GM23338 (cell line): ENCODE results near the gene UCN3. TPM values are rescaled to one million over a fixed set of nuclear protein-coding genes. Genes with fewer than 3 reads are reported as not detected.

Experiments used
- ATAC-seq: fragments of 200-7000 bp; cut with Tn5 transposase; 3 replicates; pipeline ENCODE4 v1.9.1; 2020
- DNase-seq: peaks from one replicate; pipeline ENCODE4 v3.0.0-alpha.2; 2015; ENCODE audit warnings: low spot score
- H2AFZ ChIP-seq: fragments of 200-600 bp; sonication (generic); 2 replicates; pipeline ENCODE4 v1.8.0; 2016; ENCODE audit warnings: antibody characterized with exemption, mild to moderate bottlenecking, moderate library complexity
- H3F3A ChIP-seq: fragments of 200-600 bp; sonication (generic); replicated peaks from 2 replicates; pipeline ENCODE4 v1.8.0; 2017; ENCODE audit warnings: antibody characterized with exemption, mixed run types, low read depth
- H3K27ac ChIP-seq: fragments of 200-600 bp; sonication (generic); 2 replicates; pipeline ENCODE4 v1.6.1; 2016; ENCODE audit warnings: low read depth
- H3K27me3 ChIP-seq: fragments of 200-600 bp; sonication (generic); 2 replicates; pipeline ENCODE4 v1.8.0; 2016; ENCODE audit warnings: mild to moderate bottlenecking, mixed run types, moderate library complexity; ENCODE audit not compliant: insufficient read depth
- H3K36me3 ChIP-seq: fragments of 200-600 bp; sonication (generic); 2 replicates; pipeline ENCODE4 v1.8.0; 2016; ENCODE audit warnings: mild to moderate bottlenecking; ENCODE audit not compliant: insufficient read depth
- H3K4me1 ChIP-seq: fragments of 200-600 bp; sonication (generic); 2 replicates; pipeline ENCODE4 v1.8.0; 2016; ENCODE audit warnings: mild to moderate bottlenecking, moderate library complexity; ENCODE audit not compliant: insufficient read depth
- H3K4me2 ChIP-seq: fragments of 200-600 bp; sonication (generic); 2 replicates; pipeline ENCODE4 v1.7.1; 2017; ENCODE audit warnings: mixed run types
- H3K4me3 ChIP-seq: fragments of 200-600 bp; sonication (generic); 2 replicates; pipeline ENCODE4 v1.6.1; 2016; ENCODE audit warnings: mixed run types
- H3K79me2 ChIP-seq: fragments of 200-600 bp; sonication (generic); replicated peaks from 2 replicates; pipeline ENCODE4 v1.8.0; 2017; ENCODE audit warnings: mild to moderate bottlenecking; ENCODE audit not compliant: insufficient read depth
- H3K9me2 ChIP-seq: fragments of 200-600 bp; sonication (generic); 2 replicates; pipeline ENCODE4 v1.8.0; 2017; ENCODE audit not compliant: insufficient read depth
- H4K20me1 ChIP-seq: fragments of 200-600 bp; sonication (generic); replicated peaks from 2 replicates; pipeline ENCODE4 v1.8.0; 2017; ENCODE audit warnings: mild to moderate bottlenecking; ENCODE audit not compliant: insufficient read depth
- H3K27ac Mint-ChIP-seq: 2 replicates; pipeline ENCODE4 v1.8.0; 2020; ENCODE audit warnings: inconsistent platforms, mild to moderate bottlenecking, moderate library complexity, mixed read lengths
- H3K27me3 Mint-ChIP-seq: 3 replicates; pipeline ENCODE4 v1.8.0; 2022; ENCODE audit warnings: low read depth, mild to moderate bottlenecking, moderate library complexity, mixed read lengths, inconsistent platforms; ENCODE audit not compliant: insufficient read depth, poor library complexity
- H3K36me3 Mint-ChIP-seq: 3 replicates; pipeline ENCODE4 v1.8.0; 2021; ENCODE audit warnings: low read depth, mild to moderate bottlenecking, inconsistent platforms, moderate library complexity, mixed read lengths
- H3K4me1 Mint-ChIP-seq: 3 replicates; pipeline ENCODE4 v1.8.0; 2020; ENCODE audit warnings: mild to moderate bottlenecking, inconsistent platforms, mixed read lengths
- H3K4me3 Mint-ChIP-seq: 3 replicates; pipeline ENCODE4 v1.8.0; 2021; ENCODE audit warnings: moderate library complexity, mild to moderate bottlenecking, inconsistent platforms, mixed read lengths
- H3K9me3 Mint-ChIP-seq: 3 replicates; pipeline ENCODE4 v1.8.0; 2020; ENCODE audit warnings: moderate library complexity, mild to moderate bottlenecking, inconsistent platforms, mixed read lengths
- CREB1 ChIP-seq: fragments of 250-450 bp; sonication (Bioruptor Pico); IDR thresholded peaks from 2 replicates; pipeline ENCODE4 v1.5.0; 2020; ENCODE audit warnings: low read depth, mild to moderate bottlenecking, moderate library complexity
- EZH2phosphoT487 ChIP-seq: fragments of 200-600 bp; sonication (generic); IDR thresholded peaks from one replicate; pipeline ENCODE4 v1.8.1; 2018; ENCODE audit warnings: antibody characterized with exemption; ENCODE audit not compliant: unreplicated experiment
- NANOG ChIP-seq: IDR thresholded peaks from 2 replicates; pipeline ENCODE4 v1.6.1; 2016; ENCODE audit warnings: antibody characterized with exemption, borderline replicate concordance
- POLR2AphosphoS5 ChIP-seq: IDR thresholded peaks from 2 replicates; pipeline ENCODE4 v1.6.1; 2016; ENCODE audit warnings: antibody characterized with exemption, low read depth
- STAT1 ChIP-seq: IDR thresholded peaks from one replicate; pipeline ENCODE4 v1.6.1; 2016; ENCODE audit warnings: antibody characterized with exemption; ENCODE audit not compliant: unreplicated experiment
- ZNF114 ChIP-seq: fragments of 250-450 bp; sonication (Bioruptor Pico); IDR thresholded peaks from 2 replicates; pipeline ENCODE4 v1.5.0; 2020; ENCODE audit warnings: mild to moderate bottlenecking, moderate library complexity
- ZNF331 ChIP-seq: fragments of 250-450 bp; sonication (Bioruptor Pico); IDR thresholded peaks from 2 replicates; pipeline ENCODE4 v1.5.0; 2020; ENCODE audit warnings: low read depth, mild to moderate bottlenecking, moderate library complexity
- polyA plus RNA-seq: library from polyadenylated mRNA; unstranded; fragments of >200 nt; fragmentation: Nextera tagmentation; extraction: Ambion mirVana; gene quantifications from 2 replicates; pipeline ENCODE4 v1.2.1, GENCODE V29; 2016
- total RNA-seq: library from RNA; depleted of rRNA; stranded (reverse); fragments of >200 nt; shearing (Covaris generic); gene quantifications from 2 replicates; pipeline ENCODE4 v1.2.3, GENCODE V29; 2014
- TF ChIP-seq, protein P1 (sequence below): IDR thresholded peaks from 2 replicates; pipeline ENCODE4 v1.6.1; 2016; ENCODE audit warnings: antibody characterized with exemption
- TF ChIP-seq, protein P2 (sequence below): IDR thresholded peaks from one replicate; pipeline ENCODE4 v1.6.1; 2018; ENCODE audit warnings: antibody characterized with exemption; ENCODE audit not compliant: unreplicated experiment
- TF ChIP-seq, protein P3 (sequence below), 2 experiments: fragments of 200-600 bp in 1 of 2; sonication (generic) in 1 of 2; conservative IDR thresholded peaks; 2 replicates each; pipeline versions ENCODE4 v1.5.1 to v1.6.1; 2016 to 2017; ENCODE audit warnings: antibody characterized with exemption in 2 of 2, low read depth in 2 of 2, mild to moderate bottlenecking in 2 of 2, moderate library complexity in 1 of 2

UCN3 gene
- total and polyA plus RNA-seq, 2 experiments from 2014 or later, result not detected

DNA sequence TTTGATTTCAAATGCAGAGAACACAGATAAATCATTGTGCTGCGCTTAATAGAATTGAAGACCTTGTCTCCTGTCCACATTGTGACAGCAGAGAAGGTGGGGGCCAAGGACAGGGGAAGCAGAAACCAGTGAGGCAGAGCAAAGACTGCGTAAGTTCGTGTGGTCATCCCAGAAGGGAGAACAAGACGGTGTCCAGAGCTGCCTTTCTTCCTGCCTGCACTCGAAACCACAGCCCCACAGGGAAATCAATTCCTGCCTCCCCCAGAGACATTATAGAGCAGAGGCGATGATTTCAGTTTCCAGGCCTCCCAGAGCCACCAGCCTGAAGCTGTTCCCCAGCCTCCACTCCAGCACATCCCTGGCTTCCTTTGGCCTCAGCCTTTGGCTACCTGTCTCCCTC lies 39.7 kb upstream of the UCN3 start:
- ATAC-seq (no peak), DNase-seq (no peak)
- no peaks in the 10 kb centered on the region; the same call in 2 of the 3 replicates for H3K4me1 Mint-ChIP-seq
- Histone ChIP-seq H3K9me2 (0 out of 2 replicates have a peak, but pooled peaks cover 7% of the 10 kb centered on the region), H3K79me2 (no peaks in the 10 kb centered on the region), H3K27ac (no peak overlapping the region), H2AFZ (no peak overlapping the region), H3K4me1 (no peaks in the 10 kb centered on the region), H3K27me3 (no peaks in the 10 kb centered on the region), H3K36me3 (no peaks in the 10 kb centered on the region), H4K20me1 (no peaks in the 10 kb centered on the region), H3K4me3 (no peak overlapping the region), H3K4me2 (no peak overlapping the region), H3F3A (no peaks in the 10 kb centered on the region)
- H3K36me3 Mint-ChIP-seq, result no peaks in the 10 kb centered on the region; the same call in 2 of the 3 replicates
- peaks cover 16% of the 10 kb centered on the region; the same call in 2 of the 3 replicates for H3K9me3 Mint-ChIP-seq
- no peak overlapping the region for H3K4me3 Mint-ChIP-seq
- H3K27ac Mint-ChIP-seq, result no peak overlapping the region
- H3K27me3 Mint-ChIP-seq, result peaks cover 3% of the 10 kb centered on the region
- TF ChIP-seq, protein P1, sequence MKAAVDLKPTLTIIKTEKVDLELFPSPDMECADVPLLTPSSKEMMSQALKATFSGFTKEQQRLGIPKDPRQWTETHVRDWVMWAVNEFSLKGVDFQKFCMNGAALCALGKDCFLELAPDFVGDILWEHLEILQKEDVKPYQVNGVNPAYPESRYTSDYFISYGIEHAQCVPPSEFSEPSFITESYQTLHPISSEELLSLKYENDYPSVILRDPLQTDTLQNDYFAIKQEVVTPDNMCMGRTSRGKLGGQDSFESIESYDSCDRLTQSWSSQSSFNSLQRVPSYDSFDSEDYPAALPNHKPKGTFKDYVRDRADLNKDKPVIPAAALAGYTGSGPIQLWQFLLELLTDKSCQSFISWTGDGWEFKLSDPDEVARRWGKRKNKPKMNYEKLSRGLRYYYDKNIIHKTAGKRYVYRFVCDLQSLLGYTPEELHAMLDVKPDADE, result no peak
- TF ChIP-seq STAT1, result no peak
- TF ChIP-seq ZNF331 (CRISPR knock-in tag), result no peak
- no peak for TF ChIP-seq CREB1 (CRISPR knock-in tag)
- no peak for TF ChIP-seq POLR2AphosphoS5
- no peak for TF ChIP-seq ZNF114 (CRISPR knock-in tag)
- no peak for TF ChIP-seq NANOG
- TF ChIP-seq EZH2phosphoT487, result no peak
- TF ChIP-seq, protein P2, sequence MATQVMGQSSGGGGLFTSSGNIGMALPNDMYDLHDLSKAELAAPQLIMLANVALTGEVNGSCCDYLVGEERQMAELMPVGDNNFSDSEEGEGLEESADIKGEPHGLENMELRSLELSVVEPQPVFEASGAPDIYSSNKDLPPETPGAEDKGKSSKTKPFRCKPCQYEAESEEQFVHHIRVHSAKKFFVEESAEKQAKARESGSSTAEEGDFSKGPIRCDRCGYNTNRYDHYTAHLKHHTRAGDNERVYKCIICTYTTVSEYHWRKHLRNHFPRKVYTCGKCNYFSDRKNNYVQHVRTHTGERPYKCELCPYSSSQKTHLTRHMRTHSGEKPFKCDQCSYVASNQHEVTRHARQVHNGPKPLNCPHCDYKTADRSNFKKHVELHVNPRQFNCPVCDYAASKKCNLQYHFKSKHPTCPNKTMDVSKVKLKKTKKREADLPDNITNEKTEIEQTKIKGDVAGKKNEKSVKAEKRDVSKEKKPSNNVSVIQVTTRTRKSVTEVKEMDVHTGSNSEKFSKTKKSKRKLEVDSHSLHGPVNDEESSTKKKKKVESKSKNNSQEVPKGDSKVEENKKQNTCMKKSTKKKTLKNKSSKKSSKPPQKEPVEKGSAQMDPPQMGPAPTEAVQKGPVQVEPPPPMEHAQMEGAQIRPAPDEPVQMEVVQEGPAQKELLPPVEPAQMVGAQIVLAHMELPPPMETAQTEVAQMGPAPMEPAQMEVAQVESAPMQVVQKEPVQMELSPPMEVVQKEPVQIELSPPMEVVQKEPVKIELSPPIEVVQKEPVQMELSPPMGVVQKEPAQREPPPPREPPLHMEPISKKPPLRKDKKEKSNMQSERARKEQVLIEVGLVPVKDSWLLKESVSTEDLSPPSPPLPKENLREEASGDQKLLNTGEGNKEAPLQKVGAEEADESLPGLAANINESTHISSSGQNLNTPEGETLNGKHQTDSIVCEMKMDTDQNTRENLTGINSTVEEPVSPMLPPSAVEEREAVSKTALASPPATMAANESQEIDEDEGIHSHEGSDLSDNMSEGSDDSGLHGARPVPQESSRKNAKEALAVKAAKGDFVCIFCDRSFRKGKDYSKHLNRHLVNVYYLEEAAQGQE, result no peak
- TF ChIP-seq, protein P3, sequence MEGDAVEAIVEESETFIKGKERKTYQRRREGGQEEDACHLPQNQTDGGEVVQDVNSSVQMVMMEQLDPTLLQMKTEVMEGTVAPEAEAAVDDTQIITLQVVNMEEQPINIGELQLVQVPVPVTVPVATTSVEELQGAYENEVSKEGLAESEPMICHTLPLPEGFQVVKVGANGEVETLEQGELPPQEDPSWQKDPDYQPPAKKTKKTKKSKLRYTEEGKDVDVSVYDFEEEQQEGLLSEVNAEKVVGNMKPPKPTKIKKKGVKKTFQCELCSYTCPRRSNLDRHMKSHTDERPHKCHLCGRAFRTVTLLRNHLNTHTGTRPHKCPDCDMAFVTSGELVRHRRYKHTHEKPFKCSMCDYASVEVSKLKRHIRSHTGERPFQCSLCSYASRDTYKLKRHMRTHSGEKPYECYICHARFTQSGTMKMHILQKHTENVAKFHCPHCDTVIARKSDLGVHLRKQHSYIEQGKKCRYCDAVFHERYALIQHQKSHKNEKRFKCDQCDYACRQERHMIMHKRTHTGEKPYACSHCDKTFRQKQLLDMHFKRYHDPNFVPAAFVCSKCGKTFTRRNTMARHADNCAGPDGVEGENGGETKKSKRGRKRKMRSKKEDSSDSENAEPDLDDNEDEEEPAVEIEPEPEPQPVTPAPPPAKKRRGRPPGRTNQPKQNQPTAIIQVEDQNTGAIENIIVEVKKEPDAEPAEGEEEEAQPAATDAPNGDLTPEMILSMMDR (conservative IDR thresholded peaks at IDR 0.05; ENCODE audit: low read depth in 2 of 2), result no peak
